ENCODE measurements around the gene DENND6B. TPM values are rescaled to one million over a fixed set of nuclear protein-coding genes. Genes with fewer than 3 reads are reported as not detected.

DENND6B gene, protein sequence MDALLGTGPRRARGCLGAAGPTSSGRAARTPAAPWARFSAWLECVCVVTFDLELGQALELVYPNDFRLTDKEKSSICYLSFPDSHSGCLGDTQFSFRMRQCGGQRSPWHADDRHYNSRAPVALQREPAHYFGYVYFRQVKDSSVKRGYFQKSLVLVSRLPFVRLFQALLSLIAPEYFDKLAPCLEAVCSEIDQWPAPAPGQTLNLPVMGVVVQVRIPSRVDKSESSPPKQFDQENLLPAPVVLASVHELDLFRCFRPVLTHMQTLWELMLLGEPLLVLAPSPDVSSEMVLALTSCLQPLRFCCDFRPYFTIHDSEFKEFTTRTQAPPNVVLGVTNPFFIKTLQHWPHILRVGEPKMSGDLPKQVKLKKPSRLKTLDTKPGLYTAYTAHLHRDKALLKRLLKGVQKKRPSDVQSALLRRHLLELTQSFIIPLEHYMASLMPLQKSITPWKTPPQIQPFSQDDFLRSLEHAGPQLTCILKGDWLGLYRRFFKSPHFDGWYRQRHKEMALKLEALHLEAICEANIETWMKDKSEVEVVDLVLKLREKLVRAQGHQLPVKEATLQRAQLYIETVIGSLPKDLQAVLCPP
- 1.6 to 3.2 TPM (median 2.9 TPM) in 5 replicates for total RNA-seq (2022; extraction: Qiagen RNA extraction)

GRCh38 chr22:50326956-50327710, at the start of gene DENND6B:
DENND6B (minus strand) TSS chr22:50327012; CDS start chr22:50326988, 24 bp downstream.

GRCh38 chr22:50342651-50343540, 16.1 kb upstream of the DENND6B start, which contains the start of gene PPP6R2:
PPP6R2 (plus strand) TSS chr22:50343327; CDS start chr22:50393909, 50,582 bp downstream.

GRCh38 chr22:50306753-50307749, 19.8 kb downstream of the DENND6B start, which contains the start of gene PLXNB2:
PLXNB2 (minus strand) TSS chr22:50307646; CDS start chr22:50290584, 17,062 bp downstream.

GRCh38 chr22:50269970-50270665, 56.7 kb downstream of the DENND6B start, which contains the start of gene MAPK11:
MAPK11 (minus strand) TSS chr22:50270380; CDS start chr22:50270292, 88 bp downstream.

GRCh38 chr22:50261615-50262459, 65.0 kb downstream of the DENND6B start, which contains the start of gene MAPK12:
MAPK12 (minus strand) TSS chr22:50261683; CDS start chr22:50261509, 174 bp downstream.

Other genes starting within 250 kb of the DENND6B start
- gene MLC1, start 241.6 kb downstream of the DENND6B start, total RNA-seq (2022; extraction: Qiagen RNA extraction) = 0.02 to 0.05 TPM (median 0.02 TPM) in 5 replicates
- gene MOV10L1, start 237.0 kb downstream of the DENND6B start, total RNA-seq (2022; extraction: Qiagen RNA extraction) = 0.10 TPM in 1 of 5 replicates, not detected in the others
- 4.7 to 6.5 TPM (median 5.9 TPM) in 5 replicates for gene PANX2, start 156.3 kb downstream of the DENND6B start, total RNA-seq (2022; extraction: Qiagen RNA extraction)
- gene TRABD, start 141.1 kb downstream of the DENND6B start, total RNA-seq (2022; extraction: Qiagen RNA extraction) = 19.4 to 34.3 TPM (median 30.4 TPM) in 5 replicates
- gene SELENOO, start 126.0 kb downstream of the DENND6B start, total RNA-seq (2022; extraction: Qiagen RNA extraction) = 11.4 to 19.2 TPM (median 17.8 TPM) in 5 replicates
- 5.1 to 11.6 TPM (median 9.8 TPM) in 5 replicates for gene TUBGCP6, start 82.0 kb downstream of the DENND6B start, total RNA-seq (2022; extraction: Qiagen RNA extraction)
- gene HDAC10, start 75.7 kb downstream of the DENND6B start, total RNA-seq (2022; extraction: Qiagen RNA extraction) = 5.0 to 12.0 TPM (median 9.8 TPM) in 5 replicates
- gene MAPK12, start 65.3 kb downstream of the DENND6B start, total RNA-seq (2022; extraction: Qiagen RNA extraction) = 16.4 to 26.6 TPM (median 22.3 TPM) in 5 replicates
- 5.0 to 7.8 TPM (median 6.3 TPM) in 5 replicates for gene MAPK11, start 56.6 kb downstream of the DENND6B start, total RNA-seq (2022; extraction: Qiagen RNA extraction)
- gene PLXNB2, start 19.4 kb downstream of the DENND6B start, total RNA-seq (2022; extraction: Qiagen RNA extraction) = 75.7 to 126 TPM (median 115 TPM) in 5 replicates
- gene PPP6R2, start 16.3 kb upstream of the DENND6B start, total RNA-seq (2022; extraction: Qiagen RNA extraction) = 7.6 to 14.5 TPM (median 12.0 TPM) in 5 replicates
- gene SBF1, start 148.0 kb upstream of the DENND6B start, total RNA-seq (2022; extraction: Qiagen RNA extraction) = 14.3 to 27.8 TPM (median 25.7 TPM) in 5 replicates
- 0.38 to 0.62 TPM (median 0.60 TPM) in 5 replicates for gene ADM2, start 154.5 kb upstream of the DENND6B start, total RNA-seq (2022; extraction: Qiagen RNA extraction)
- gene MIOX, start 159.8 kb upstream of the DENND6B start, total RNA-seq (2022; extraction: Qiagen RNA extraction) = 0.07 TPM in 1 of 5 replicates, not detected in the others
- gene LMF2, start 180.7 kb upstream of the DENND6B start, total RNA-seq (2022; extraction: Qiagen RNA extraction) = 27.3 to 47.9 TPM (median 46.9 TPM) in 5 replicates
- 32.2 to 35.3 TPM (median 32.7 TPM) in 5 replicates for gene NCAPH2, start 181.2 kb upstream of the DENND6B start, total RNA-seq (2022; extraction: Qiagen RNA extraction)
- gene SCO2, start 198.6 kb upstream of the DENND6B start, total RNA-seq (2022; extraction: Qiagen RNA extraction) = 3.4 to 7.5 TPM (median 4.4 TPM) in 5 replicates
- gene TYMP, start 203.0 kb upstream of the DENND6B start, total RNA-seq (2022; extraction: Qiagen RNA extraction) = 9.2 to 17.3 TPM (median 15.2 TPM) in 5 replicates
- not detected in 5 replicates for gene KLHDC7B, start 218.9 kb upstream of the DENND6B start, total RNA-seq (2022; extraction: Qiagen RNA extraction)
- gene SYCE3, start 235.9 kb upstream of the DENND6B start, total RNA-seq (2022; extraction: Qiagen RNA extraction) = 0.40 to 0.91 TPM (median 0.47 TPM) in 3 of 5 replicates, not detected in the others

All from A549 treated with dexamethasone at 1 μM for 4 hours (cell line).